Stimulated activated CD8-positive, alpha-beta memory T cell treated with anti-CD3 and anti-CD28 coated beads, Interleukin-12 subunit alpha, Interleukin-12 subunit beta, amount 100 ng/mL, for 24 hours (primary cell): ENCODE data around the gene CNTLN.
"Not testable (repeated sequence)": the region's sequence is repeated elsewhere in the genome, so short reads cannot be mapped to it uniquely, and the experiment has no call there.

ENCODE experiments used
- DNase-seq: peaks from one replicate; pipeline ENCODE4 v3.0.0-alpha.2; 2020; ENCODE audit errors: extremely low read depth

The CNTLN gene

GRCh38 chr9:17491780-17492179 is 356.9 kb downstream of the CNTLN start:
- DNase-seq, result no peak

- DNase-seq, result no peak
Observed at GRCh38 chr9:17503196-17503595, 368.4 kb downstream of the CNTLN start.

DNA sequence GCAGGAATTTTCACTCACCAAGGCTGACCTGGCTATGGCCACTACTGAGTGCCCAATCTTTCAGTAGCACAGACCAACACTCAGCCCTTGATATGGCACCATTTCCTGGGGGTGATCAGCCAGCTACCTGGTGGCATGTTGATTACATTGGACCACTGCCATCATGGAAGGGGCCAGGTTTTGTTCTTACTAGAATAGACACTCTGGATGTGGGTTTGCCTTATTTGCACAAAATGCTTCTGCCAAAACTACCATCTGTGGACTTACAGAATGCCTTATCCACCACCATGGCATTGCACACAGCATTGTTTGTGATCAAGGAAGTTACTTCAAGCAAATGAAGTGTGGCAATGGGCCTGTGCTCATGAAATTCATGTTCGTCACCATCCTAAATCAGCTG is 374.3 kb downstream of the CNTLN start:
- DNase-seq, result no peak

GRCh38 chr9:17509701-17510100 is 374.9 kb downstream of the CNTLN start:
- no peak for DNase-seq

DNA sequence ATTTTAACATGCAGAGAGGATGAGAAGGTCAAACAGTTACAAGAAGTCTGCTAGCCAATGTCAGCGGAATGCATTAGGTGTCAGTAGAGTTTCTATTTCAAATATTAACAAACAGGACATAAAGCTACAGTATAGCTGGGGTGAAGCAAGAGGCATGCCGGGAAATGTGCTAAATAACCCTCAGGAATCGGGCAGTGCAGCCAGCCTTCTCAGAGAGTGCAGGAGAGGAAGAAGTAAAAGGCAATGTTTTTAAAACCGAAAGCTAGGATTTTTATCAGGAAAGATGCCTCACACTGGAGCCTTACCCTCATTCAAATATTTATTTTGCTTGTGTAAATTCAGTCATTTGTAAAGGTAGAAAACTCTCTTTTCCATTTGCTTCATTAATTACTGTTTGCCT is 384.9 kb downstream of the CNTLN start:
- DNase-seq, result no peak

DNA sequence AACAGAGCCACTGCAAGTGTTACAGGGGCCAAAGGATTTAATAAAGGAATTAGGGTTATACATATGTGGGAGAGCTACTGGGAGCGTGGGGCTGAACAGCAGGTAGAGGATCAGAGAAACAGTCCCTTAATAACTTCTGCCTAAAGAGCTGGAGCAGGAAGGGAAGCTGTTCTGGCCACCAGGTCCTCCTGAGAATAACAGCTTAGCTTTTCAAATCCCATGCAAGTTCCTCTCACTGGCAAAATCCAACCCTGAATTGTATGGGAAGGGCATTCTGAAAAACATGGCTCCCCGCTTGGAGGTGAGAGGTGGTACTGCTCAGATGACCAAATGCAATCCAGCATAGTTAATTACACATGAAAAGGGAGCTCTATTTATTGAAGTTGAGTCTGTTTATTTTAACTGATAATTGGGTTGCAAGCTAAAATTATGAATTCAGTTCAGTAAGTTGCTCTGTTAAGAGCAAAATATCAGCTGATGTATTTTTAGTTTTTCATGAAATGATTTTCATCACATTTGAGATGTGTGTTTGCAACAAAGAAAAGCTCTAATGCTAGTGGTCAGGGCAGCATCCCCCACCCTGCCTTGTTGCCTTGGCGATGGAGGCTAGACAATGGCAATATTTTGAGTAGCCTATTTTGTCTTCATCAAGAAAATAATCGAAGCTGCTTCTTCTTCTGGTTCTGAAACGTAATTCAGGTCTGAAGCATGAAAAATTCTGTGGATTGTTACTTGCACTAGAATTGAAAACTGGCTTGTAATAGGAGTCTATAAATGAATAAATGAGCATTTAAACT is 385.6 kb downstream of the CNTLN start:
- no peak for DNase-seq

DNA sequence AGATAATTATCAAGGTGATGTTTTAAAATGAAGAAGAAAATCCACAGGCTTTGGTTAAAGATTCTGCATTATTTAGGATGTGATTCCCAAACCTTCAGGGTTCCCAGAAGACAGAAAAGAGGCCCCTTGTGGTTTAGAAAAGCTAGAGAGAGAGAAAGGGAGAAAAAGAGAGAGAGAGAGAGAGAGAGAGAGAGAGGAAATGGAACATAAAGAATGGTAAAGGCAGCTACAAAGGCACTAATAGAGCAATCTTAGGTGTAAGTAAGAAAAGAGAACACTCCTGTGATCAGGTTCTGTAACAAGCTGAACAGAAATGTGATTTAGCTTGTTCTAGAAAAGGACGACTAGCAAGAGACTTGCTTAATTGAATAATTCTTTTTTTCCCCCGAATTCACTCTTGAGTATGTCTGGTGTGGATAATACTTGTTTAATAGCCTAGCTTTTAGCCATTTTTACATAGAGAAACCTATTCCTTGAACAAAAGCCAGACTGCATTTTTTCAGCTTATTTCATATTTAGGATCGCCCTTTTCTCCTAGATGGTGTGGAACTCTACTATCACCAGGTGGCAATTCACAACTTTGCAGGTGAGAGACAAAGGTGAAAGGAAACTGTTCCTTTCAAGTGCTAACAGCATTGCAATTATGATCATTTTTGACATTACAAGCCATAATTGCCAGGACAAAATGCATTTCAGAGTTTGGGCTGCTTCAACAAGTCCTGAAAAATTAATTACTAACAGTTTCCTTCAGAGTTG is 386.4 kb downstream of the CNTLN start:
- DNase-seq, result no peak

DNA sequence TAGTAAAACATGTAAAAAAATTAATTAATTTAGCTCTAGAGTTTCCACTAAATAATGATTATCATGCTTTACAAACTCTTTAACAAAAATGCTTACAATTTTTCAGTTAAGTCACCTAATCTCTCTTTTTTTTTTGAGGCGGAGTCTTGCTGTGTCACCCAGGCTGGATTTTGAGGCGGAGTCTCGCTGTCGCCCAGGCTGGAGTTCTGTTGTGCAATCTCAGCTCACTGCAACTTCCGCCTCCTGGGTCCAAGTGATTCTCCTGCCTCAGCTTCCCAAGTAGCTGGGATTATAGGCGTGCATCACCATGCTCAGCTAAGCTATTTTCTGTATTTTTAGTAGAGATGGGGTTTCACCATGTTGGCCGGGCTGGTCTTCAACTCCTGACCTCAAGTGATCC is 391.9 kb downstream of the CNTLN start:
- DNase-seq, result not testable (repeated sequence)

GRCh38 chr9:17528859-17529258 is 394.0 kb downstream of the CNTLN start:
- no peak for DNase-seq

DNA sequence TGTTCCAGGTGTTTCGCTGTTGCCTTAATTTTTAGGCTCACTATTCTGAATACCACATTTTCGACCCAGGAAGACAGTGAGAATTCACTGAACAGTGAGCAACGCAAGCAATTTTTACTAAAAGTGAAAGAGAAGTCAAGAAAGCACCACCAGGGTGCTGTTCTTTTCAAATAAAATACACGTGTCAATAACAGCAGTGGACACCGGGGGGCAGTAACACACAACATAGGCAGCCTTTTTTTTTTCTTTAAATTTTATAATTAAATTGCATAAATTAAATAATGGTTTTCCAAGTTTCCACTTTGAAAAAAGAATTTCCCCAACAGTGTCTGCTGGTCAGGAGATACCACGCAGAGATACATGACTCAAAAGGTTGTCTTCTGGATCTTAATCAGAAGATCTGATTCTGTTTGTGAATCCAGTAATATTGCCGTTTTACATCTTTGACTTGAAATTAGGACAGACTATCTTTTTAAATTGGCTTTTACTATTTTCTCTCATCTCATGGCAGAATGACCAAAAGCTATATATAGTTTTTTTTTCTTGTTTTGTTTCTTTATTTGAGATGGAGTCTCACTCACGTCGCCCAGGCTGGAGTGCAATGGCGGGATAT is 396.9 kb downstream of the CNTLN start:
- DNase-seq, result no peak

DNA sequence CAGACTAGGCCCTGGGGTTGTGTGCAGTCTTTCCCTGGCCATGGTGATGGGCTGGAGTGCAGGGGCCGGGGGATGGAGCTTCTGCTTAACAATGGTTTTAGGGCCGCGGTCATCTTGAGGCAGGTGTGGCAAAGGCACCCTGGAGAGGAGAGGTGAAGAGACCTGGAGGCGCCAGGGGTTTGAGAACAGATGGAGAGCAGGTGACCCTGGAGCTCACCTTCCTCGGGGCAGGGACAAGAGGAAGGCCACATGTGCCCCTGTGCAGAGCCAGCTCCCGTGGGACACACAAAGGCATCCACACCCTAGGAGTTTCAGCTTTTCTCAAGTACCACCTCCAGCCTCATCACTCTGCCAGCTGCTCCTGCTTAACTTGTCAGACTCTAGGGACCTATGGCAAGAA is 397.6 kb downstream of the CNTLN start:
- DNase-seq, result no peak

GRCh38 chr9:17535176-17535575 is 400.3 kb downstream of the CNTLN start:
- no peak for DNase-seq

DNA sequence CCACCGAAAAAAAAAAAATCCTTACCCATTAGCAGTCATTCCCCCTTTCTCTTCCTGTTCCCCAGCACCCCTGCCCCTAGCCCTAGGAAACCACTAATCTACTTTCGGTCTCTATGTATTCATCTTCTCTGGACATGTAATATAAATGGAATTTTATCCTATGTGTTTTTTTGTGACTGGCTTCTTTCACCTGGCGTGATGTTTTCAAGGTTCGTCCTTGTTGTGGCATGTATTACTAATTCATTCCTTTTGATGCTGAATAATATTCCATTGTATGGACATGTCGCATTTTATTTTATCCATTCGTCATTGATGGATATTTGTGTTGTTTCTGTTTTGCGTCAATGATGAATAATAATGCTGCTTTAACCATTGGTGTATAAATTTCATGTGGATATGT is 401.2 kb downstream of the CNTLN start:
- DNase-seq, result no peak

GRCh38 chr9:17551023-17551422 is 416.2 kb downstream of the CNTLN start:
- DNase-seq, result no peak
